Psoas muscle (tissue), 8 donors: Measurements from ENCODE around the gene CENPC. TPM values are rescaled to one million over a fixed set of nuclear protein-coding genes. Genes with fewer than 3 reads are reported as not detected.
"Not testable (repeated sequence)": the region's sequence is repeated elsewhere in the genome, so short reads cannot be mapped to it uniquely, and the experiment has no call there.

Experiments
- ATAC-seq, 4 donors: fragments of 200-7000 bp; cut with Tn5 transposase; one replicate each; pipeline ENCODE4 v1.9.1; 2020; ENCODE audit warnings: moderate library complexity in 3 of 4, mild to moderate bottlenecking in 2 of 4
- DNase-seq, 2 donors: peaks; one replicate each; pipeline ENCODE4 v3.0.0-alpha.2; 2020
- H3K27ac ChIP-seq: fragments of 200-600 bp; one replicate; pipeline ENCODE4 v1.8.0; 2022
- H3K27me3 ChIP-seq, 3 donors: fragments of 200-600 bp in 1 of 3; one replicate each; pipeline versions ENCODE4 v1.6.1 to v1.8.0; 2013 to 2022; ENCODE audit warnings: low read length in 2 of 3, mild to moderate bottlenecking in 2 of 3, moderate library complexity in 1 of 3; ENCODE audit not compliant: insufficient read depth in 3 of 3
- H3K36me3 ChIP-seq, 2 donors: fragments of 200-600 bp in 1 of 2; one replicate each; pipeline versions ENCODE4 v1.6.1 to v1.8.0; 2013 to 2022; ENCODE audit warnings: low read depth in 1 of 2, mild to moderate bottlenecking in 1 of 2, moderate library complexity in 1 of 2; ENCODE audit not compliant: insufficient read depth in 1 of 2
- H3K4me1 ChIP-seq: fragments of 200-600 bp; one replicate; pipeline ENCODE4 v1.8.0; 2022
- H3K4me3 ChIP-seq: fragments of 200-600 bp; one replicate; pipeline ENCODE4 v1.8.0; 2022; ENCODE audit warnings: mild to moderate bottlenecking
- H3K9me3 ChIP-seq: fragments of 200-600 bp; one replicate; pipeline ENCODE4 v1.8.0; 2022
- CTCF ChIP-seq: fragments of 200-600 bp; IDR thresholded peaks from one replicate; pipeline ENCODE4 v1.8.0; 2022; ENCODE audit warnings: antibody characterized with exemption
- WGBS, 3 donors: extraction: QIAGEN DNeasy Blood & Tissue Kit; methylation state at CpG; one replicate each; pipeline versions ENCODE4 v1.1.6 to v1.1.7; 2013; 5-methylcytosine and 5-hydroxymethylcytosine counted together
- intact Hi-C, 2 donors: fragments of 100-400 bp; cut with DNase I; formaldehyde crosslinking; loops; one replicate each; pipeline versions ENCODE4 v1.11.0 to v1.14.2; 2022
- polyA plus RNA-seq, 3 donors: library from polyadenylated mRNA; stranded (reverse); fragments of 200-250 nt; gene quantifications; one replicate each; pipeline ENCODE4 v1.2.3, GENCODE V29; 2013
- total RNA-seq, 4 donors: library from RNA; stranded (reverse); fragmentation: NEBNext Ultra II Directional in 2 of 4; extraction: Animal tissue kit (Norgen Biotek cat#: 25700) in 2 of 4; gene quantifications; one replicate each; pipeline versions ENCODE4 v1.2.1 to v1.2.4, GENCODE V29; 2021 to 2023
- donor health status: healthy with polysubstance abuse.
- donor health status: DM: no; HTN: no; CAD: no; lungs with moderate emphysema.
- donor health status: Bipolar disorder and iron deficiency.
- donor health status: healthy.
- donor health status: DM: yes; HTN: yes; CAD: no.
- donor health status: DM: no; HTN: no; CAD: no.
- donor health status: DM: no; HTN: no; CAD: no.
- donor health status: DM: yes; HTN: yes; CAD: no.

Gene CENPC
- total and polyA plus RNA-seq, 7 donors, result 1.5 to 5.6 (median 3.5) TPM

- Histone ChIP-seq H3K9me3 (no peaks in the 10 kb centered on the region), H3K27me3 (no peaks in the 10 kb centered on the region), H3K4me3 (no peak overlapping the region), H3K27ac (no peak overlapping the region), H3K36me3 (peaks cover 0 to 8% of the 10 kb centered on the region in 2 donors), H3K4me1 (no peaks in the 10 kb centered on the region)
- DNase-seq, result no peak
- intact Hi-C loops, result no loop called here
- no peak for ATAC-seq
- 61 to 67% (median 66%) methylated on average over 3 of the region's 3 CpGs for WGBS, 3 donors
- no peak for TF ChIP-seq CTCF
Observed at GRCh38 chr4:67459164-67459563, 86.1 kb downstream of the CENPC start.

DNA sequence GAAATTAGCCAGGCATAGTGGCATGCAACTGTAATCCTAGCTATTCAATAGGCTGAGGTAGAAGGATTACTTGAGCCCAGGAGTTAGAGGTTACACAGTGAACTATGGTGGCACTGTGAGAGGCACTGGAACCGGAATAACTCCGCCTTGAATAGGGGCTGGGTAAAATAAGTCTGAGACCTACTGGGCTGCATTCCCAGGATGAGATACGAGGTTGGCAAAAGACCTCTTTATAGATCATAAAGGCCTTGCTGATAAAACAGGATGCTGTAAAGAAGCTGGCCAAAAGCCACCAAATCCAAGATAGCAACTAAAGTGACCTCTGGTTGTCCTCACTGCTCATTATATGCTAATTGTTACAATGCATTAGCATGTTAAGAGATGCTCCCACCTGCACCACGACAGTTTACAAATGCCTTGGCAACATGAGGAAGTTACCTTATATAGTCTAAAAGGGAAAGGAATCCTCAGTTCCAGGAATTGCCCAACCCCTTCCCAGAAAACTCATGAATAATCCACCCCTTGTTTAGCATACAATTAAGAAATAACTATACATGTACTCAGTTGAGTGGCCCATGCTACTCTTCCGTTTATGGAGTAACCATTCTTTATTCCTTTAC is 88.6 kb downstream of the CENPC start:
- no peak for ATAC-seq
- 73 to 84% (median 79%) methylated on average over 5 of the region's 5 CpGs for WGBS, 3 donors

GRCh38 chr4:67452846-67453205 is 92.5 kb downstream of the CENPC start:
- H3K27ac ChIP-seq, intact Hi-C loops, DNase-seq, H3K9me3 ChIP-seq, H3K27me3 ChIP-seq, H3K4me1 ChIP-seq, ATAC-seq, H3K4me3 ChIP-seq, H3K36me3 ChIP-seq: not testable (repeated sequence)
- WGBS, 3 donors, result 65 to 69% (median 65%) methylated on average over 2 of the region's 2 CpGs

More for the DNA sequence above, 88.6 kb downstream of the CENPC start:
- TF ChIP-seq CTCF, result no peak
- Histone ChIP-seq H3K27me3 (no peaks in the 10 kb centered on the region), H3K9me3 (no peaks in the 10 kb centered on the region), H3K36me3 (peaks cover 0 to 8% of the 10 kb centered on the region in 2 donors), H3K4me1 (no peaks in the 10 kb centered on the region), H3K4me3 (no peak overlapping the region), H3K27ac (no peak overlapping the region)
- intact Hi-C loops, result no loop called here
- no peak for DNase-seq

DNA sequence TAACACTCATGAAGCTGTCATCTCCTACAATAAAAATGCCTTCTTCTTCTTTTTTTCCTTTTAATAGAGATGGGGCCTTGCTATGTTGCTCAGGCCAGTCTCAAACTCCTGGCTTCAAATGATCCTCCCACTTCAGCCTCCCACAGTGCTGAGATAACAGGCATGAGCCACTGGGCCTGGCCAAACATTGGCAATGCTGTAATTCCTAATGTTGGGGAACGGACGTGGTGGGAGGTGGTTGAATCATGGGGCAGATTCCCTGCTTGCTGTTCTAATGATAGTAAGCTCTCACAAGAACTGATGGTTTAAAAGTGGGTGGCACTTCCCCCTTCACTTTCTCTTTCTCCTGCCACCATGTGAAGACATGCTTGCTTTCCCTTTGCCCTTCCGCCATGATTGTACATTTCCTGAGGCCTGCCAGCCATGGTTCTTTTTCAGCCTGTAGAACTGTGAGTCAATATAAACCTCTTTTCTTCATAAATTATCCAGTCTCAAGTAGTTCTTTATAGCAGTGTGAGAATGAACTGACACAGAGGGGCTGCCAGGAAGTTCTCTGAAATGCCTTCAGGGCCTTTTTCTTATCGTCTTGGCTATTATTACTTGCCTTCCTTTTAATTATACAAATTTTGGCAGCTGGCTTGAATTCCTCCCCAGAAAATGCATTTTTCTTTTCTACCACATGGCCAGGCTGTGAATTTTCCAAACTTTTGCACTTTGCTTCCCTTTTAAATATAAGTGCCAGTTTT is 93.0 kb downstream of the CENPC start:
- 84 to 87% (median 87%) methylated on average over 4 of the region's 4 CpGs for WGBS, 3 donors
- Histone ChIP-seq H3K4me3 (no peak overlapping the region), H3K27ac (no peak overlapping the region), H3K9me3 (no peaks in the 10 kb centered on the region), H3K36me3 (peaks cover 0 to 8% of the 10 kb centered on the region in 2 donors), H3K4me1 (no peaks in the 10 kb centered on the region), H3K27me3 (no peaks in the 10 kb centered on the region)
- no peak for ATAC-seq
- DNase-seq, result no peak
- TF ChIP-seq CTCF, result no peak
- intact Hi-C loops, result no loop called here

DNA sequence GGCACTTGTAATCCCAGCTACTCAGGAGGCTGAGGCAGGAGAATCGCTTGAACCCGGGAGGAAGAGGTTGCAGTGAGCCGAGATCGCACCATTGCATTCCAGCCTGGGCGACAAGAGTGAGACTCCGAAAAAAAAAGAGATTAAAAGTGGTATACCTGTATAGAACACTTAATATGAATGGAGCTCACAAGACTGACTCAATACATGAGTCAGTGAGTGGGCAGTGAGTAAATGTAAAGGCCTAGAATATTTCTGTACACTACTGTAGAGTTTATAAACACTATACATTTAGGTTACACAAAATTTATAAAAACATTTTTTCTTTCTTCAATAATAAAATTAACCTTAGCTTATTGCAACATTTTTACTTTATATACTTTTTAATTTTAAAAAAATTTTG is 93.8 kb downstream of the CENPC start:
- ATAC-seq (no peak), DNase-seq (no peak)
- Histone ChIP-seq H3K27ac (no peak overlapping the region), H3K36me3 (peaks cover 0 to 8% of the 10 kb centered on the region in 2 donors), H3K9me3 (no peaks in the 10 kb centered on the region), H3K27me3 (no peaks in the 10 kb centered on the region), H3K4me1 (no peaks in the 10 kb centered on the region), H3K4me3 (no peak overlapping the region)
- intact Hi-C loops, result no loop called here
- no peak for TF ChIP-seq CTCF
- 89 to 97% (median 96%) methylated on average over 6 of the region's 6 CpGs for WGBS, 3 donors
